ENCODE data around the gene RNASE1. TPM values are rescaled to one million over a fixed set of nuclear protein-coding genes. Genes with fewer than 3 reads are reported as not detected.

RNASE1 gene
- total and polyA plus RNA-seq, 9 of the 15 experiments (the other 6 are each of a cell fraction or from before 2014, with no cell fraction given), result 6.4 to 33.3 (median 13.9) TPM

DNA sequence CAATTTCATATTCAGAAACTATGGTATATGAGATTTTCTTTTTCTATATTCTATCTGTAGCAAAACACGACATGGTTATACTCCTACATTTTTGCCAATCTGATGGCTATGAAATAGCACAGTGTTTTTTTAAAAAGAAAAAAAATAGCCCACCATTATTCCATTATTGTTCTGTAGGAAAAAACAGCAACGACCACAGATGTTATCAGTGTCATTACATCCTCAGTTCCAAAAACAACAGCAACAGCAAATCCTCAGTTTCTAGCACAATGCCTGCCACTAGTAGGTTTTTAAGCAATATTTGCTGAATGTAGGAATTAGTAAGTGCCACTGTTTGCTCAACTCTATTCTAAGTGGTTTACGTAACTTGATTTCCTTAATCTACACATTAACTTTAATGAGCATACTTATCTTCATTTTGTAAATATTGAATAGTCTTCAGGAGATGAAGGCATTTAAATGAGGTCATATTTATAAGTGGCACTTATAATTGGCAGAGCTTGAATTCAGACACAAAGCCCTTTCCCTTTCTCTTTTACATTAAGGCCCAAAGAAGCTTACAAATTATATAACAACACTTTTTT lies 13.3 kb downstream of the RNASE1 start:
- ATAC-seq, result no peak
- POLR2A ChIA-PET, result no interaction called here
- no peaks in the 10 kb centered on the region for H4K20me1 ChIP-seq (replicated peaks; ENCODE audit: control insufficient read depth, insufficient read depth, low read length)
- no peak for DNase-seq (ENCODE audit: extremely low read depth in 1 of 4, low spot score in 3 of 4)
- intact Hi-C loops (cut with micrococcal nuclease) (no loop called here), in situ Hi-C loops (cut with MboI) (no loop called here)
- H3K9me3 ChIP-seq (replicated peaks; ENCODE audit: control insufficient read depth, insufficient read depth, low read depth, low read length), result no peaks in the 10 kb centered on the region
- no peak overlapping the region for H2AFZ ChIP-seq (ENCODE audit: low read depth, low read length)
- no peaks in the 10 kb centered on the region for H3K36me3 ChIP-seq (ENCODE audit: control insufficient read depth, insufficient read depth, low read length)
- no peak overlapping the region for H3K9ac ChIP-seq (ENCODE audit: insufficient read depth in 1 of 2, low read depth in 2 of 2, low read length in 2 of 2)
- H3K27ac ChIP-seq (ENCODE audit: extremely low read depth, low read depth, low read length), result no peak overlapping the region
- TF ChIP-seq FOXK1 (CRISPR knock-in tag; IDR thresholded peaks at IDR 0.05; ENCODE audit: borderline replicate concordance), result no peak
- no peak for TF ChIP-seq PML (IDR thresholded peaks at IDR 0.05; ENCODE audit: low read length)
- TF ChIP-seq, protein P1, sequence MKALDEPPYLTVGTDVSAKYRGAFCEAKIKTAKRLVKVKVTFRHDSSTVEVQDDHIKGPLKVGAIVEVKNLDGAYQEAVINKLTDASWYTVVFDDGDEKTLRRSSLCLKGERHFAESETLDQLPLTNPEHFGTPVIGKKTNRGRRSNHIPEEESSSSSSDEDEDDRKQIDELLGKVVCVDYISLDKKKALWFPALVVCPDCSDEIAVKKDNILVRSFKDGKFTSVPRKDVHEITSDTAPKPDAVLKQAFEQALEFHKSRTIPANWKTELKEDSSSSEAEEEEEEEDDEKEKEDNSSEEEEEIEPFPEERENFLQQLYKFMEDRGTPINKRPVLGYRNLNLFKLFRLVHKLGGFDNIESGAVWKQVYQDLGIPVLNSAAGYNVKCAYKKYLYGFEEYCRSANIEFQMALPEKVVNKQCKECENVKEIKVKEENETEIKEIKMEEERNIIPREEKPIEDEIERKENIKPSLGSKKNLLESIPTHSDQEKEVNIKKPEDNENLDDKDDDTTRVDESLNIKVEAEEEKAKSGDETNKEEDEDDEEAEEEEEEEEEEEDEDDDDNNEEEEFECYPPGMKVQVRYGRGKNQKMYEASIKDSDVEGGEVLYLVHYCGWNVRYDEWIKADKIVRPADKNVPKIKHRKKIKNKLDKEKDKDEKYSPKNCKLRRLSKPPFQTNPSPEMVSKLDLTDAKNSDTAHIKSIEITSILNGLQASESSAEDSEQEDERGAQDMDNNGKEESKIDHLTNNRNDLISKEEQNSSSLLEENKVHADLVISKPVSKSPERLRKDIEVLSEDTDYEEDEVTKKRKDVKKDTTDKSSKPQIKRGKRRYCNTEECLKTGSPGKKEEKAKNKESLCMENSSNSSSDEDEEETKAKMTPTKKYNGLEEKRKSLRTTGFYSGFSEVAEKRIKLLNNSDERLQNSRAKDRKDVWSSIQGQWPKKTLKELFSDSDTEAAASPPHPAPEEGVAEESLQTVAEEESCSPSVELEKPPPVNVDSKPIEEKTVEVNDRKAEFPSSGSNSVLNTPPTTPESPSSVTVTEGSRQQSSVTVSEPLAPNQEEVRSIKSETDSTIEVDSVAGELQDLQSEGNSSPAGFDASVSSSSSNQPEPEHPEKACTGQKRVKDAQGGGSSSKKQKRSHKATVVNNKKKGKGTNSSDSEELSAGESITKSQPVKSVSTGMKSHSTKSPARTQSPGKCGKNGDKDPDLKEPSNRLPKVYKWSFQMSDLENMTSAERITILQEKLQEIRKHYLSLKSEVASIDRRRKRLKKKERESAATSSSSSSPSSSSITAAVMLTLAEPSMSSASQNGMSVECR (CRISPR knock-in tag; IDR thresholded peaks at IDR 0.05), result no peak
- TF ChIP-seq FOXK2 (conservative IDR thresholded peaks at IDR 0.05 in 1 of 2, IDR thresholded peaks at IDR 0.05 in 1 of 2; ENCODE audit: low read depth in 2 of 2), result no peak
- CTCF ChIA-PET (ENCODE audit: low intra/inter-chr PET ratio), result interaction anchor here (0.6 kb wide), 1 partner anchor 68 kb away, joined by 3 read pairs; no protein-coding TSS in a partner anchor
- H3K4me1 ChIP-seq (replicated peaks in 1 of 2; ENCODE audit: control insufficient read depth in 2 of 2, insufficient read depth in 2 of 2, low read length in 2 of 2), result peaks cover 0 to 3% of the 10 kb centered on the region in 2 experiments; a peak in 3 of 5 replicates
- no peaks in the 10 kb centered on the region for H3K79me2 ChIP-seq (ENCODE audit: control insufficient read depth, insufficient read depth, low read length)
- 33% methylated on average over 3 of the region's 3 CpGs for WGBS (ENCODE audit: insufficient coverage, low coverage, missing lambda C conversion rate)
- H3K4me3 ChIP-seq, result no peak overlapping the region
- H3K4me2 ChIP-seq (ENCODE audit: insufficient read depth, low read length), result no peak overlapping the region
- BruUV-seq (replicated peaks), result no TSS peak
- FAIRE-seq, result no peak
- no peaks in the 10 kb centered on the region for H3K9me1 ChIP-seq (ENCODE audit: control insufficient read depth, insufficient read depth, low read length)
- H3K27me3 ChIP-seq (ENCODE audit: control insufficient read depth in 2 of 2, insufficient read depth in 2 of 2, low read length in 2 of 2), result no peaks in the 10 kb centered on the region

Data from K562 (cell line).